GM19452 (cell line): ENCODE measurements around the gene CNN1.
"Not testable (repeated sequence)": the region's sequence is repeated elsewhere in the genome, so short reads cannot be mapped to it uniquely, and the experiment has no call there.

Source experiments
- ATAC-seq: cut with Tn5 transposase; IDR thresholded peaks from one replicate; pipeline ENCODE4 v1.9.1; 2021; ENCODE audit not compliant: unreplicated experiment

The CNN1 gene

GRCh38 chr19:11598746-11599145 lies 60.1 kb downstream of the CNN1 start:
- no peak for ATAC-seq

- not testable (repeated sequence) for ATAC-seq
These were observed 61.1 kb downstream of the CNN1 start for GRCh38 chr19:11599704-11600103.
